CD4-positive, alpha-beta T cell treated with Interleukin-12 subunit alpha and Interleukin-12 subunit beta, for 1 hour (primary cell): ENCODE results near the gene CCDC187.
"Not testable (repeated sequence)": the region's sequence is repeated elsewhere in the genome, so short reads cannot be mapped to it uniquely, and the experiment has no call there.

Experiments
- DNase-seq: peaks from one replicate; pipeline ENCODE4 v3.0.0-alpha.2; 2020

CCDC187 gene

GRCh38 chr9:136282272-136282861, 21.5 kb downstream of the CCDC187 start:
- no peak for DNase-seq

DNA sequence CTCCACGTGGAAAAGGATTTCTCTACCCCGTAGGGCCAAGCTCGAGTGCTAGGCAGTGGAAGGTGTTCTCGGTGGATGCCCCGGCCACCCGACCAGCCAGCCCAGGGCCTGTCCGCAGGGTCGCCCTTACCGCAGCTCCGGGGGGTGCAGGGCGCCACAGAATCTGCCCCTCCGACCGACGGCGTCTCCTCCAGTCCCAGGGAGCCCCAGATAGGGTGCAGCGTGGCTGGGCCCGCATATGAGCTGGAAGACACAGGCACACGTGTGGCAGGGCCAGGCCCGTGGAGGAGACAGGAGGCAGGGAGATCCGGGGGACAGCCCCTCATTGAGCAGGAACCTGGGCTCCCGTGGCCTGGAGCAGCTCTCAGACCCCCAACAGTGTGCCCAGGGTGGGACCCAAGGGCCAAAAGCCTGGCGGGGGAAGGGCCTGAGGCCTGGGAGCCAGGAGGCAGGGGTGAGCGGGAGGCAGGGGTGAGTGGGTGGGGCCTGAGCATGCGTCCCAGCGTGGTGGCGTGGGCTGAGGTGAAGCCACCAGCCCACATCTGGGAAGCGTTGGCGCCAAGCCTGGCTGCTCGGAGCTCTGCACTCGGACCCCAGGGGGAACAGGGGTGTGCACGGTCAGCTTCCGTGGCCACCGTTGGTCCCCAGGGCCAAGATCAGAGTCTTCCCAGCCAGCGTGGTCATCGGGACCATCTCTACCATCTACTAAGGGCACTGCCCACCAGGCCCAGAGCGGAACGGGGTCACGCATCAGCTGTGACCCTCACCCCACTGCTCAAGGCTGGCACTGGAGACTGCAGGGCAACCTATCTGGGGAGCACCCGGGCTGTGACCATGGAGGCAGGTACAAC, 22.2 kb downstream of the CCDC187 start:
- no peak for DNase-seq

DNA sequence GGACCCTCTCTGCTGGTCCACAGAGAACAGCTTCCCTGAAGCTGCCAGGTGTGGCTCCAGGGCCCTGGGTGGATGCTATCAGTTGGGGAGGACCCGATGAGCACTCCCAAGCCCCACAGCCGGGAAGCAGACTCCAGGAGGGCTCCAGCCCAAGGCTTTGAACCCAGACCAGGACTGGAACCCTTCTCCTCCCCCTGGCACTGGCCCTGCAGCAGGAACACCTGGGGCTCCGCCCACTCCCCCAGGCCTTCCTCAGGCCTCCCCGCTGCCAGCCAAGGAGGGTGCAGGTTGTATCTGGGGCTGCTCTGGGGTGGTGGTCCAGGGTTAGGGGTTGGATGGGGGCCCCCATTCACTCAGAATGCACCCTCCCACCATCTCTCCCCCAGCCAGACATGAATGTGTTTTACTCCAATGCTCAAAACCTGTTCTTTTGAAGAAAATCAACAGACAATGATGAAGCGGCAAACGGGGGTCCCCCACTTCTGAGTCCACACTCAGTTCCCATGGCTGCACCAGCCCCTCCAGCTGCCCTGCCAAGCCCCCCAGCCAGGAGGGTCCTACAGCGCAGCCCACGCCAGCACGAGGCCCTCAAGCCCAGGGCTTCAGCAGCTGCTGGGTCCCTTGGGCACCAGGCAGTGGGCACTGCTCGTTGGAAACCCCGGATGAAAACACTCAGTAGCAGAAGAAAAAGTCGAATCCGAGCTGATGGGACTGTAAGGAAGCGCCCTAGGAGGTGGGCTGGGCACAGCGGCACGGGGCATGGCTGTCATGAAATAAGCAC, 23.2 kb downstream of the CCDC187 start:
- no peak for DNase-seq

- no peak for DNase-seq
These were observed 24.4 kb downstream of the CCDC187 start for GRCh38 chr9:136279471-136279870.

DNA sequence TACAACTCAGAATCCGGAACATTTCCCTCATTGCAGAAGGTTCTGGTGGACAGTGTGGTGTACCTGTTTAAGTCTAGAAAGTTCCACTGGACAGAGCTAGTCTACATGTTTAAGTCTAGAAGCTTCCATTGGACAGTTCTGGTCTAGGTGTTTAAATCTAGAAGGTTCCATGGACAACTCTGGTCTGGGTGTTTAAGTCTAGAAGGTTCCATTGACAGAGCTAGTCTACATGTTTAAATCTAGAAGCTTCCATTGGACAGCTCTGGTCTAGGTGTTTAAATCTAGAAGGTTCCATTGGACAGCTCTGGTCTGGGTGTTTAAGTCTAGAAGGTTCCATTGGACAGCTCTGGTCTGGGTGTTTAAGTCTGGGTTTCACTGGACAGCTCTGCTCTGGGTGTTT, 25.0 kb downstream of the CCDC187 start:
- DNase-seq = no peak

DNA sequence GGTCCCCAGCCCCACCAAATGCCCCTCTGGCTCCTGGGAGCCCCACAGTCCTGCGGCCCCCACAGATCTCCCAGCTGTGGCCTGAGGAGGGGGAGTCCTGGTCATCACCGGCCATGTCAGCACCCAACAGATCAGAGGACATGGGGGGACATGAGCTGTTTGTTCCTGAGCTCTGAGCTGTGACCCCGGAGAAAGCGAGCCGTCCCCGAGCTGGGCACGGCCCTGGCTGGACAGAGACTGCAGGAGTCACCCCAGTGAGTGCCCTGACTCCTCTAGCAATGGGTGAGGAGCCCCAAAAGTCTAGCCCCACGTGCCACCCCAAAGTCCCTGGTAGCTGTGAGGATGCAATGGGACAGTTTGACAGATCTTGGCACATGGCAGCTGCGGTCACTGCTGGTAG, 25.7 kb downstream of the CCDC187 start:
- no peak for DNase-seq

DNA sequence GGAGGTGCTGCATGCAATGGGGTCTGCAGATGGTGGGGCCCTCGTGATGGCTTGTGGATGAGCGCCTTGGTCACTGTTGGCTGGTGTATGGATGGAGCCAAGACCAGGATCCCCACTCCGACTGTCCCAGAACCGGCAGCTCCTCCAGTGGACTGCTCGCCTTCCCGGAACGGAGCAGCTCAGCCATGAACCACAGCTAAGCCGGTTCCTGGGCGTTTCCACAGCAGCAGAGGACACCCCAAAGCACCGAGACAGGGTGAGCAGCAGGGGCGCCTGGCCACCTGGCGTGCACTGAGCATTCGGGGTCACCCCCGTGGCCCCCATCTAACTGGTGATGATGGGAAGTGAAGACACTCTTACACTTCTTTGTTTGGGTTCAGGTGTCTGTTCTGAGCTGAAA, 26.1 kb downstream of the CCDC187 start:
- no peak for DNase-seq

DNA sequence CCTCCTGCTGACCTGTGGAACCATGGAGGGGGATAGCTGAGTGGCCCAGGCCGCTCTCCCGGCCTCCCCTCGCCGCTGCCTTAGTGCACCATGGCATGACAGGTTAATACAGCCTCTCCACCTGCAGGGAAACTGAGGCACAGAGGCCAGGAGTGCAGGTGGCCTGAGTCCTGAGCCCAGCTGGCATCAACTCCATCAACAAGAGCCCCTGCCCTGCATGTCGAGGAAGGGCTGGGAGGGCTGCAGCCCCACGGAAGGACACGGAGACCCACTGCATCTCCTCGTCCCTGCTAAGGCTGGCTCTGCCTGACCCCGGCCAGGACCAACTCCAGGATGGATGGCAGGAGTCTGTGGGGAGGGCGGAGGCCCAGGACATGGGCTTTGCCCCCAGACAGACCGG, 27.2 kb downstream of the CCDC187 start:
- no peak for DNase-seq

DNA sequence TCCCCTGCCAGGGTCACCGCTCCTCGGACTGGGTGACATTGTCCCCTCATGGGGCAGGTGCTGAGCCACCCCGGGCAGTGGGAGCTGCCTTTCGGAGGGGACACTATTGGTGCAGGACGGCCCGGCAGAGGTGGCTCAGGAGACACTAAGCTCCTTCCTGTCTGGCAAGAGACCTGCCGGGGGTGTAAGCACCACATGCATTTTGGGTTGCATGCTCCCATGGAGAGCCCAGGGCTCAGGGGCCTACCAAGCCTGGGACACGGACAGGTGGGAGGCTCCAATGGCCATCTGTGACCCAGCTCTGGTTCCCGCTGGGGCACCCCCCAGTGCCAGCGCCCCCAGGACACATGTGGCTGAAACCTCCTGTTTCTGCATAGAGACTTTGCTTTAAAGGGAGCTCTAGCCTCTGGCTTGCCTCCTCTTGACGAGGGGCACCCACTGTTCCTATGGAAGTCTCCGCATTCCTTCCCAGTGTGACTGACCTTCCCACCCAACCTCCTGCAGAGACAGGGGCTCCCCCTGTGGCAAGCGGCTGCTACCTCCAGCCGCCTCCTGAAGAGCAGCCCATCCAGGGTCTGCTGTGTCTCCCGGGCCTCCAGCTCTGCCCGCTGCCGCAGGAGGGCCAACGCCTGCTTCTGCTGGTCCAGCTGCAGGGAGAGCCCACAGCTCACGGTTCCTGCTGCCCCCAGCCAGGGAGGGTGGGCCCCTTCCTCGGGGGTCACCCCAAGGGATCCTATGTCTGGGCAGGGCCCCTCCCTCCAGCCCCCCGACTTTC, 28.1 kb downstream of the CCDC187 start:
- no peak for DNase-seq

DNA sequence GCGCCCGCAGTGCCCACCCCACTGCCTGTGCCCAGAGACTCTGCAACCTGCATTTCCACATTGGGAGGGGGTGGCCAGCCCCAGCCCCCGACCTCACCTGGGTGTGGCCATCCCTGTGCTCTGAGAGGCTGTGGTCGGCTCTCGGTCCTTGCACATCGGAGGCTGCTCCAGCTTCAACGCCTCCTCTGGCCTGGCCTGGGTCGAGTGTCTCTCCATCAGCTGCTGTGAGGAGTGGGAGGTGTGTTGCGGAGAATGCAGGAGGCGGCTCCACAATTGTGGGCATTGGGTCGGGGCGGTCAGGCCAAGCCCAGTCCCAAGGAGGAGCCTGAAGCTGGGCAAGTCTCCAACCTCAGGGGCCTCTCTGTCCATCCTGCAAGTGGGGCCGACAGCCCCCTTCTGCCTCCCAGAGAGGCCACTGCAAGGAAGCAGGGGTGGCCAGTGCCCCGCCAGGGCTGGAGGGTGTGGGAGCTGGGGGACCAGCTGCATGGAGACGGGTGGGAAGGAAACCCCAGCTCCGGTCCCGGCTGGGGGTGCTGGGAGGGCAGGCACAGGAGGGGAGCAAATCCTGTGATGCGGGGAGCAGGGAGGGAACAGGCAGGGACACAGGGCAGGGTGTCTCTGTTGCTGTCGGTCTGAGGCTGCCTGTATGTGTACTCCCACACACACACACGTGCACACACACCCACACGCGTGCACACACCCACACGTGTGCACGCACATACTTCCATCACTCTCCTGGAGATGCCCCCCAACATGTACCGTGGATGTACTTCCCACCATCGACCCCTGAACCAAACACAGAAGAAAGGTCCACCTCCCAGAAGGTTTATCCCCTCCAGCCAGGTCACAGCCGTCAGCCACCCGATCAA, 28.9 kb downstream of the CCDC187 start:
- DNase-seq = no peak

DNA sequence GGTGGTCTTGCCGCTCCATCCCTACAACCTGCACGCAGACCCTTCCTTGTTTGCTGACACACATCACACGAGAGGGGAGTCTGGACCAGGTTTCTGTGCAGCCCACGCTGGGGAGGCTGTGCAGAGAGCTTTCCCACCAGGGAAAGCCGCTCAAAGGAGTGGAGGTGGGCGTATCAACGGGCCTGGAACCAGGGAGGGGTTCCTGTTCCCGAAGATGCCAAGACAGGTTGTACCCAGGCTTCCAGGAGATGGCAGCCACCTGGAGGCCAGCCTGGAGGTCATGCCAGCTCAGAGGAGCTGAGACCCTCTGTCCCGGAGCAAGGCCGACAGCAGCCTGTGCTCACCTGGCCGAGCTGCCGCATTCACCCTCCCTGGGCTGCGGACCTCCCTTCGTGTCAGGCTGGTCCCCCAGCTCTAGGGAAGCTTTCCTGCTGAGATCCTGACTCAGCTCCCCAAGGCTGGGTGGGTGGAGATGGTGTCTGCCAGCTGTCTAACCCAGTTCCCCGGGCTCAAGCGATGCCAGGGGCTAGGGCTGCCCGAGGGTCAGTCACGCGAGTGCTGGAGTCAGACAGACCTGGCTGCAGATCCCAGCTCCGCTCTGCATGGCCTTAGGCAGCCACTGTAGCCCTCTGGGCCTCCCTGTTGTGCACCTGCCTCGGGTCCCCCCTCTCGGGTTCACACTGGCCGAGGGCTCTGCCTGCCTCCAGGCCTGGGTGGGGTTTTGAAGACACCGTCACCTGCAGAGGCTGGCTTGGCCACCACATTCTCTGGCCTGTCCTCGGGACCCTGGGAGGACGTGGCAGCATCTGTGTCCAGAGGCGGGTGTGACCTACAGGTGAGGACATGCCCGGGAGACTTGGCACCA, 29.7 kb downstream of the CCDC187 start:
- DNase-seq = no peak

DNA sequence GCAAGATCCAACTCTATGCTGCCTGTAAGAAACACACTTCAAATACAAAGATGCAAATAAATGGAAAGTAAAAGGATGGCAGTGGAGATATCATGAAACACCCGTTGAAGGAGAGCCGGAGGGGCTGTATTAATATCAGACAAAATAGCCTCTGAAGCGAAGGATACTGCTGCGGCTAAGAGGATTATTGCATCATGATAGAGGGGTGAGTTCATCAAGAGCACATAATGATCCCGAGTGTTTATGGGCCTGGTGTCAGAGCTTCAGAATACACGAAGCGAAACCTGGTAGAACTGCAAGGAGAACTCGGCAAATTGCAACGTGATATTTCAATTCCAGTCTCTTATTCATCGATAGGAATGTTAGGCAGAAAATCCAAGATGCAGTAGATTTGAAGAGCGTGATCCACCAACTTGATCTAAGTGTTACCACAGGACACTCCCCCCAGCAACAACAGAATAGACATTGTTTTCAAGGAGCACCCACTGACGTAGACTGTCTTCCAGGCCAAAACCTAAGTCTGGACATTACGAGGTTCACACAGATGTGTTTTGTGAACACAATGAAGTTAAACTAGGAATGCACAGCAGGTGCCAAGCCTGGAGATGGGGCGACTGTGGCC, 30.5 kb downstream of the CCDC187 start:
- DNase-seq = no peak

DNA sequence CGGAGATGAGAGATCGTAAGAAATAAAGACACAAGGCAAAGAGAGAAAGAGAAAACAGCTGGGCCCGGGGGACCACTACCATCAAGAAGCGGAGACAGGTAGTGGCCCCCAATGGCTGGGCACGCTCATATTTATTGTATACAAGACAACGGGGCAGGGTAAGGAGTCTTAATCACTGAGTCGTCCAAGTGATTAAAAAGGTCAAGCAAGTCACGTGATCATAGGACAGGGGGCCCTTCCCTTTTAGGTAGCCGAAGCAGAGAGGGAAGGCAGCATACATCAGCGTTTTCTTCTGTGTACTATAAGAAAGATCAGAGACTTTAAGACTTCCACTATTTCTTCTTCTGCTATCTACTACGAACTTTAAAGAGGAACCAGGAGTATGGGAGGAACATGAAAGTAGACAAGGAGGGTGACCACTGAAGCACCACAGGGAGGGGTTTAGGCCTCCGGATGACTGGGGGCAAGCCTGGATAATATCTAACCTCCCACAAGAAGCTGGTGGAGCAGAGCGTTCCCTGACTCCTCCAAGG, 33.7 kb downstream of the CCDC187 start:
- no peak for DNase-seq

GRCh38 chr9:136268735-136269134, 35.2 kb downstream of the CCDC187 start:
- no peak for DNase-seq

DNA sequence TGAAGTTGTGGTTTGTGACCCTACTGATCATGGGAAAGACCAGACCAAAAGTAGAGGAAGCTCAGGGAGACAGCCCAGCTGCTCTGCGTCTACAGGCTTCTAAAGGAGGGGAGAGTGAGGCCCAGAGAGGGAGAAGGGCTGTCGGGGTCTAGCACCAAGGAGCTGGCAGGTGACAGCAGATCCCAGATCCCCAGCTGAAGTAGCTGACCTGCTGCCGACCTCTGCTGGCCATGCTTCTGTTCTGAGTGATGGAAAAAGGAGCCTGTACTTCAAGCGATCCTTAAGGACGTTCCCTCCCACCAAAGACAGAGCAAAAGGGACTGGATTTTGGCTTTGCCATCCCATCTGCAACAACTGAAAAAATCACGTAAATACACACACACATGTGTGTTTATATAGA, 35.6 kb downstream of the CCDC187 start:
- no peak for DNase-seq

DNA sequence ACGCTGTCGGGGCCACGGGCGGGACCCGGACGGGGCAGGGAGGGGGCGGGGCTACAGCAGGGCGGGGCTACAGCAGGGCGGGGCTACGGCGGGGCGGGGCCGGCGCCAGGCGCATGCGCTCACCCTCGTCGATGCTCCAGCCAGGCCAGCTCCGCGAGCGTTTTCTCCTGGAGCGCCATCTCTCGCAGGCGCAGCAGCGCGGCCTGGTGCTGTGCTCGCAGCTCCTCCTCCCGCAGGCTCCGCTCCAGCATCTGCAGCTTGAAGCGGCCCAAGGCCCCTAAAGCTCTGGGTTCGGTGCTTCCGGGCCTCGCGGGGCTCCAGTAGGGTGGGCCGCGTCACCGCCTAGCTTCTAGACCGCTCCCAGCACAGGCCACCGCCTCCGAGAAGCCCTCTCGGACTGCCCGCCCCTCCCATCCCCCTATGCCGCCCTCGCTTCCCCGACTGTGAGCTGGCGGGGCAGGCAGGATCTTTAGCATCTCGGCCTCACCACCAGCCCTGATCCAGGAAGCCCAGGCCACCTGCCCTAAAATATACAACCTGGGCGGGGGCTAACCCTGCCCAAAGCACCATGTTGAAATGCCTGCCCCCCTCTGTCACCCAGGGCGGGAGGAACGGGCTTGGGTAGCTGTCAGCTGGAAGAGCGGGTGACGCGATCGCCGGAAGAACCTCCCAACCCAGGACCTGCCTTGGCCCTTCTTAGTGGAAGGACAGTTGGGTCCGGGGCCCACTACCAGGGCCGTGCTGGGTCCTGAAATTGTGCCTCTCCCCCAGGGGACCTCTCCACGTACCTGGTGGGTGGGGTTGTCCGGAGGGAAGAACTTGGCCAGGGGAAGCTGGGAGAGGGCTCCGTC, 36.4 kb downstream of the CCDC187 start:
- DNase-seq = peak; percentile 91

- DNase-seq = not testable (repeated sequence)
These were observed 37.3 kb downstream of the CCDC187 start for GRCh38 chr9:136266641-136267040.

DNA sequence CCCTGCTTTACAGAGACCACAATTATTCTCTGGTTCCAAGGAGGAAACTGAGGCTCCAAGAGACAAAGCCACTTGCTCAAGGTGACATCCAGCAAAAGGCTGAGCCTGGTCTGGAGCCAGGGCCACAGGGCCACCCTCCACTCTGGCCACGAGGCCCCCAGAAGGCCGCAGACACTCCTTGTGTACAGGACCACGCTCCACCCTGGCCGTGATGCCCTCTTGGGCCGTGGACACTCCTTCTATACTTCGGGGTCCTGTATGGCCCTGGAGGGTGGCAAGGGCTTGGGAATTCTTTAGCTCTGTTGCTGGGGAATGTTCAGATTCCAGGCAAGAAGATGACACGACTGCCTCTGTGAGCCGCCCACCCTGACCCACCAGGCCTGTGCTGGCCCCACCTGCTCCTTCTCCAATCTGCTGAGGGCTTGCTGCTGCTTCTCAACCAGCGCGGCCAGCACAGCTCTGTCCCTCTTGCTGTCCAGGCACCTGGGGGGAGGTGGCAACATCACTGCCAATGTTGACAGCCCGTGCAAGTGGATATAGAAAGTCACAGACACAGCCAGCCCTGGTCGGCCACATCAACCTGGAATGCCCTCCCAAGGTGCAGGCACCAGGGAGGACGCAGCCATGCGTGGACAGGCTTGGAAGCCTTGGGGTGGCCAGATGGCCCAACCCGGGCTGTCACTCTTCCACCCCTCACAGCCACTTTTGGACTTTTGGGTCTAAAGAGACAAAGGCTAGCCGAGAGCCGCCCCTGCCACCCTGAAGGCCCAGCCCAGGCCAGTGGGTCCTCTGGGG, 38.1 kb downstream of the CCDC187 start:
- DNase-seq = no peak
